ENCODE measurements around the gene NUP54. TPM values are rescaled to one million over a fixed set of nuclear protein-coding genes. Genes with fewer than 3 reads are reported as not detected.

The NUP54 gene
- total RNA-seq, 2 donors from 2014 or later = 17.9 to 44.8 TPM

DNA sequence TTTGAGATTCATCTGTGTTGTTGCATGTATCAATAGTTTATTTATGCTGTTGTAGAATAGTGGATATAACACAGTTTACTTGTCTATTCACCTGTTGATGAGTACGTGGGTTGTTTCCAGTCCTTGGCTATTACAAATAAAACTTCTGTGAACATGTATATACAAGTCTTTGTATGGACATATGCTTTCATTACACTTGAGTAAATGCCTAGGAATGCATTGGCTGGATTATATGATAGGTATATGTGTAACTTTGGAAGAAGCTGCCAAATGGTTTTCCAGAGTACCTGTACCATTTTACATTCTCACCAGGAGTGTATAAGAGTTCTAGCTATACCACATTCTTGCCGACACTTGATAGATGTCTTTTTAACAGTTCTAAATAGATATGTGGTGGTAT lies 57.1 kb downstream of the NUP54 start:
- no peaks in the 10 kb centered on the region for H3K36me3 ChIP-seq
- H3K9me3 ChIP-seq = no peaks in the 10 kb centered on the region
- no peak for DNase-seq (ENCODE audit: low spot score)
- H3K4me3 ChIP-seq = no peak overlapping the region
- TF ChIP-seq, protein P1, sequence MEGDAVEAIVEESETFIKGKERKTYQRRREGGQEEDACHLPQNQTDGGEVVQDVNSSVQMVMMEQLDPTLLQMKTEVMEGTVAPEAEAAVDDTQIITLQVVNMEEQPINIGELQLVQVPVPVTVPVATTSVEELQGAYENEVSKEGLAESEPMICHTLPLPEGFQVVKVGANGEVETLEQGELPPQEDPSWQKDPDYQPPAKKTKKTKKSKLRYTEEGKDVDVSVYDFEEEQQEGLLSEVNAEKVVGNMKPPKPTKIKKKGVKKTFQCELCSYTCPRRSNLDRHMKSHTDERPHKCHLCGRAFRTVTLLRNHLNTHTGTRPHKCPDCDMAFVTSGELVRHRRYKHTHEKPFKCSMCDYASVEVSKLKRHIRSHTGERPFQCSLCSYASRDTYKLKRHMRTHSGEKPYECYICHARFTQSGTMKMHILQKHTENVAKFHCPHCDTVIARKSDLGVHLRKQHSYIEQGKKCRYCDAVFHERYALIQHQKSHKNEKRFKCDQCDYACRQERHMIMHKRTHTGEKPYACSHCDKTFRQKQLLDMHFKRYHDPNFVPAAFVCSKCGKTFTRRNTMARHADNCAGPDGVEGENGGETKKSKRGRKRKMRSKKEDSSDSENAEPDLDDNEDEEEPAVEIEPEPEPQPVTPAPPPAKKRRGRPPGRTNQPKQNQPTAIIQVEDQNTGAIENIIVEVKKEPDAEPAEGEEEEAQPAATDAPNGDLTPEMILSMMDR (IDR thresholded peaks at IDR 0.05) = no peak
- H3K27ac ChIP-seq = no peak overlapping the region
- no peak for ATAC-seq (ENCODE audit: insufficient number of reproducible peaks, low FRiP score, low read depth)
- peaks cover 4 to 13% of the 10 kb centered on the region in 2 donors for H3K4me1 ChIP-seq (ENCODE audit: control insufficient read depth in 1 of 2, low read depth in 2 of 2)
- H3K27me3 ChIP-seq (replicated peaks; ENCODE audit: insufficient read depth) = no peaks in the 10 kb centered on the region

DNA sequence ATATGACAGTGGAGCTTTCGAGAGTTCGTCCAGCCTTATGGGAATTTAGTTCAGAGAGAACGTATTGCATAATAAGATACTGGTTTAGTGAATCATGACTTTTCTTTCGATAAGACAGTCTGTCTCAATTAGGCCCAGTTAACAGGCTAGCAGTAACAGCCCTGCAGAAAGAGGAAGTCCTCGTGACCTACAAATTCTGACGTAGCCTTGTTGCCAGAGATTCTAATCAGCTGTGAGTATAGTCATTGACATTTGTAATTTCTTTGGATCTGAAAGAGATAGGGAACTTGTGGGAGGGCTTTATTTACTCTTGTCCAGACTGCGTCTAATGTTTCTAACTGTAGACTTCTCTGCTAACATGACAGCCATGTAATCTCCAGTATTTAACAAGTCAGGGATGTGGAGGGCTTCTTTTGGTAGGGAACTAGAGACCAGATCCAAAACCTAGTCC lies 57.9 kb downstream of the NUP54 start:
- DNase-seq (ENCODE audit: low spot score) (no peak), ATAC-seq (ENCODE audit: insufficient number of reproducible peaks, low FRiP score, low read depth) (no peak)
- no peaks in the 10 kb centered on the region for H3K36me3 ChIP-seq
- H3K4me1 ChIP-seq (ENCODE audit: control insufficient read depth in 1 of 2, low read depth in 2 of 2) = peaks cover 4 to 13% of the 10 kb centered on the region in 2 donors
- H3K27ac ChIP-seq = no peak overlapping the region
- no peak overlapping the region for H3K4me3 ChIP-seq
- H3K27me3 ChIP-seq (replicated peaks; ENCODE audit: insufficient read depth) = no peaks in the 10 kb centered on the region
- H3K9me3 ChIP-seq = no peaks in the 10 kb centered on the region
- TF ChIP-seq, protein P1 (IDR thresholded peaks at IDR 0.05) = no peak

DNA sequence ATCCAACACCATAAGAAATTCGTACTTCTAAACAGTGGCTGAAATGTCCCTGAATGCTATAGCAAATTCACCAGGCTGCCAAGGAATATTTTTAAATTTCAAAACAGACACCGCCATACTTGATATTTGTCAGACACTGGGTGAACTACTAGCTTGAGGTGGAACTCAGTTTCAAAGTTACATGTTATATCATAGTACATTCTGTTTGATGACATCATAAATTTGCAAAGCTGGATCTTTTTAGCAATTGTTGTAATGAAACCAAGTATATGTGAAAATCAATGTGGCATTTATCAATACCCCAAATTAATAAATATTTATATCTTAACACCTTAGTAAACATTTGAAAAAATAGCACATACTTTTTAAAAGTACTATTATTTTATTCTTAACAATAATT lies 59.5 kb downstream of the NUP54 start:
- no peaks in the 10 kb centered on the region for H3K36me3 ChIP-seq
- TF ChIP-seq, protein P1 (IDR thresholded peaks at IDR 0.05) = no peak
- DNase-seq (ENCODE audit: low spot score) (no peak), ATAC-seq (ENCODE audit: insufficient number of reproducible peaks, low FRiP score, low read depth) (no peak)
- no peak overlapping the region for H3K27ac ChIP-seq
- H3K4me3 ChIP-seq = no peak overlapping the region
- no peaks in the 10 kb centered on the region for H3K27me3 ChIP-seq (replicated peaks; ENCODE audit: insufficient read depth)
- peaks cover 4 to 13% of the 10 kb centered on the region in 2 donors for H3K4me1 ChIP-seq (ENCODE audit: control insufficient read depth in 1 of 2, low read depth in 2 of 2)
- no peaks in the 10 kb centered on the region for H3K9me3 ChIP-seq

DNA sequence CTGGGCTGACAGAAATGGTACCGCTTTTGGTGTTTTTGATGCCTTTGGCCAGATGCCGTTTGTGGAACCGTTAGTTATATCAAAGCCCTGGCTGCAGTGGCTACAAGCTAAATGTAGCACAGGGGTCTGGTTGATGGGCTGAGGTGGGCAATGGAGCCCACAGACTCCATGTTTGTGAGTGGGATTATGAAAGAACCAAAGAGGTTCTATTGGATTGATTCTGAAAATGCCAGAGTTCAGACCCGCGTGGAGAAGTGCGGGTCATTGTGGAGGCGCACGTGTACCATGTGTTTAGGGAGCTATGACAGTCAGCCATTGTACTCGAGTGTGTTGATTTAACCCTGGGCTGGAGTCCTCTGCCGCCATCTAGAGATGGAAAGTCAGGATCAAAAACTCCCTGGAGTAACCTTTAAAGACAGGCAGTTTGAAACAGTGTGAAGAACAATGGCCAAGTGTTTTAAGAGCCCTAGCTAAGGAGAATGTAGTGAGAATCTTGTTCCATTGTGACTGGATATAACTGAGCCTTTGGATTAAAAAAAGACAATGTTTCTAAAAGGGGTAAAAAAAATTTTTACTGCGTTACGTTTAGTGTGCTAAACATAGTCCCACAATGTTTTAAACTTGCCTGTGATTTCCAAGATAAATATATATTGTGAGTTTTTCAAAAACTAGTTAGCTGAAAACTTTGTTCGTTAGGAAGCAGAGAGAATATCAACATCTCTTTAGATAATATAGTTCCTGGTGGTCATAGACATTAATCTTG lies 61.0 kb downstream of the NUP54 start:
- H3K36me3 ChIP-seq = no peaks in the 10 kb centered on the region
- DNase-seq (ENCODE audit: low spot score) (no peak), ATAC-seq (ENCODE audit: insufficient number of reproducible peaks, low FRiP score, low read depth) (no peak)
- H3K4me3 ChIP-seq = peak overlapping the region; percentile 41
- H3K4me1 ChIP-seq (ENCODE audit: control insufficient read depth in 1 of 2, low read depth in 2 of 2) = peaks cover 4 to 13% of the 10 kb centered on the region in 2 donors
- TF ChIP-seq, protein P1 (IDR thresholded peaks at IDR 0.05) = peak; percentile 13
- no peaks in the 10 kb centered on the region for H3K9me3 ChIP-seq
- H3K27me3 ChIP-seq (replicated peaks; ENCODE audit: insufficient read depth) = no peaks in the 10 kb centered on the region
- H3K27ac ChIP-seq = no peak overlapping the region

- ATAC-seq (ENCODE audit: insufficient number of reproducible peaks, low FRiP score, low read depth) (no peak), DNase-seq (ENCODE audit: low spot score) (no peak)
- Histone ChIP-seq H3K9me3 (no peaks in the 10 kb centered on the region), H3K36me3 (no peaks in the 10 kb centered on the region), H3K27me3 (replicated peaks; ENCODE audit: insufficient read depth) (no peaks in the 10 kb centered on the region), H3K4me1 (ENCODE audit: control insufficient read depth in 1 of 2, low read depth in 2 of 2) (peaks cover 4 to 13% of the 10 kb centered on the region in 2 donors), H3K27ac (no peak overlapping the region), H3K4me3 (no peak overlapping the region)
- TF ChIP-seq, protein P1 (IDR thresholded peaks at IDR 0.05) = no peak
Measured at GRCh38 chr4:76084542-76084941, 63.7 kb downstream of the NUP54 start.
